Stimulated activated CD8-positive, alpha-beta memory T cell treated with anti-CD3 and anti-CD28 coated beads, Interleukin-15, amount 100 ng/mL, for 48 hours (primary cell): ENCODE measurements around the gene SCAMP2.
"Not testable (repeated sequence)": the region's sequence is repeated elsewhere in the genome, so short reads cannot be mapped to it uniquely, and the experiment has no call there.

ENCODE experiments used
- DNase-seq, 2 donors: peaks; one replicate each; pipeline ENCODE4 v3.0.0-alpha.2; 2020; ENCODE audit warnings: low read depth in 2 of 2

Gene SCAMP2

GRCh38 chr15:74890665-74890960 is 17.4 kb upstream of the SCAMP2 start:
- DNase-seq: no peak

DNA sequence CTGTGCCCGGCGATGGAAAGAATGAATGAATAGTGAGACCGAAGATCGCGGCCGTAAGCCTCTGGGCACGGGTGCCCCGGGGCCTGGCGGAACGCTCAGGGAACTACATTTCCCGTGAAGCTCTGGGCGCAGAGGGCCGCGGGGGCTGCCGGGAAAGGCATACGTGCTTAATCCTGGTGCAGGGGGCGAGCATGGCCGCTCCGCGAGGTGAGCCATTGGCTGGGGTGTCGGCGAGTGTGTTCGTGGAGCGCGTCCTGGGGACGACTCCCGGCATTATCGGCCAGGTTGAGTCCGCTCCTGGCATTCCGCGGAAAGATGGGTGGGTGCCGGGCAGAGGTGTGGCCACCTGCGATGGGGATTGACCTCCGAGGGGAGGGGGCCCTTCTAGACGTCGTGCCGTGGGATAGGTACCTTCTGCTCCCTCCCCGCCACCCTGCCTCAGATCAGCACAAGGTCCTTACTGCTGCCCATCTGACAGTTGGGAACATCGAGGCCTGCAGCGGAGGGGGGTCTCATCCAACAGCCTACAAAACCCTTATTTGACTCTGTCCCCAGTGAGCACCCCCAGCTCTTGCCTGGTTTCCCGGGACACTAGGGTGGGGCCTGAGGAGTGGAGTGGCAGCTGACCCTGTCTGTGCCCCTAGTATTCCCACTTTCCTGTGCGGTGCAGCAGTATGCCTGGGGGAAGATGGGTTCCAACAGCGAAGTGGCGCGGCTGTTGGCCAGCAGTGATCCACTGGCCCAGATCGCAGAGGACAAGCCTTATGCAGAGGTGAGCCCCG is 16.9 kb upstream of the SCAMP2 start, which contains the start of gene MPI:
MPI (plus strand) TSS at position 160 of the 782 bp plus-strand sequence; CDS start at position 192, 32 bp downstream.
- peak; percentile 85 for DNase-seq

- DNase-seq: no peak
Observed at GRCh38 chr15:74889390-74889882, 16.3 kb upstream of the SCAMP2 start.

- DNase-seq: no peak
Observed at GRCh38 chr15:74888716-74889115, 15.6 kb upstream of the SCAMP2 start.

GRCh38 chr15:74887537-74888193 is 14.5 kb upstream of the SCAMP2 start:
- not testable (repeated sequence) for DNase-seq

GRCh38 chr15:74885461-74885860 is 12.3 kb upstream of the SCAMP2 start:
- no peak for DNase-seq

DNA sequence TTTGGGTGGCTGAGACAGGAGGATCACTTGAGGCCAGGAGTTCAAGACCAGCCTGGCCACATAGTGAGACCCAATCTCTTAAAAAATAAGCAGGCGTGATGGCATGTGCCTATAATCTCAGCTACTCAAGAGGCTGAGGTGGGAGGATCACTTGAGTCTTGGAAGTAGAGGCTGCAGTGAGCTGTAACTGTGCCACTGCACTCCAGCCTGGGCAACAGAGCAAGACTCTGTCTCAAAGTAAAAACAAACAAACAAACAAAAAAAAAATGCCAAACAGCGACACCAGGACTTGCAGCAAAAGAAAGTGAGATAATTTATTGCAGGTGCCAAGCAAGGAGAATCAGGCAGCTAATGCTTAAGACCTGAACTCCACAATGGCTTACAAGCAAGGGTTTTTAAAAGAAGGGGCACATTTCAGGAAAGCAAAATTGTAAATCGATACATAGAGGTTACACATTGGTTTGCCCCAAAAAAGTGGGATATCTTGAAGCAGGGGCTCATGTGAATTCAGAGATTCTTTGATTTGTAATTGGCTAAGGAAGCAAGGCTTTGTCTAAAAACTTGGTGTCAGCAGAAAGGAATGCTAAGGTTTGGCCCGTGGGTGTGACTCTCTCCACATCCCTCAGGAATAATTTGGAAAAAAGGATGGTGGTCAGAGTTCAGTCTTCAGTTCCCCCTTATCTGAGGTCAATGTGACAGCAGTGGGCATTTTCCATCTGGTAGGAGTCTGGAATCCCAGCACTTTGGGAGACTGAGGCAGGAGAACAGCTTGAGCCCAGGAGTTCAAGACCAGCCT is 11.5 kb upstream of the SCAMP2 start:
- DNase-seq: no peak

- DNase-seq: no peak
Observed at GRCh38 chr15:74882528-74882927, 9.4 kb upstream of the SCAMP2 start.

GRCh38 chr15:74878273-74878672 is 5.1 kb upstream of the SCAMP2 start:
- DNase-seq: no peak

DNA sequence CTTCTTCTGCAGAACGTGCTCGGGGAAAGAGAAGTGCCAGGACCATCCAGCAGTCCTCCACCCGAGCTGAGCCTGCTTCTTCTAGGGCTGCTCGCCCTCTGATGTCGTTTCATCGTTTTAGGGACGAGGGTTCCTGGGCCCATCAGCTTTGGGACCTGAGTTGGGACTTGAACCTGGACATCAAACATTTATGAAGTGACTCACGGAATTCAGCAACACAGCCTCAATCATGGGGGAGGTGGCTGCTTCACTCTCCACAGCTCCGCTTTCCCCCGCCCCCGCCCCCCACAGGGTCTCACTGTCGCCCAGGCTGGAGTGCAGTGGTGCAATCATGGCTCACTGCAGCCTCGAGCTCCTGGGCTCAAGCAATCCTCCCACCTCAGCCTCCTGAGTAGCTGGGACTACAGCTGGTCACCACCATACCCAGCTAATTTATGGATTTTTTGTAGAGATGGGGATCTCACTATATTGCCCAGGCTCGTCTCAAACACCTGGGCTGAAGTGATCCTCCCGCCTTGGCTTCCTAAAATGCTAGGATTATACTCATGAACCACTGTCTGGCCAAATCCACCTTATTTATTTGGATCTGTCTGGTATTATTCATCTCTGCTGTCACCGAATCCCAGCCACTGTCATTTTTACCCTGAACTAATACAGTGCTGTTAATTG is 725 bp upstream of the SCAMP2 start:
- no peak for DNase-seq

DNA sequence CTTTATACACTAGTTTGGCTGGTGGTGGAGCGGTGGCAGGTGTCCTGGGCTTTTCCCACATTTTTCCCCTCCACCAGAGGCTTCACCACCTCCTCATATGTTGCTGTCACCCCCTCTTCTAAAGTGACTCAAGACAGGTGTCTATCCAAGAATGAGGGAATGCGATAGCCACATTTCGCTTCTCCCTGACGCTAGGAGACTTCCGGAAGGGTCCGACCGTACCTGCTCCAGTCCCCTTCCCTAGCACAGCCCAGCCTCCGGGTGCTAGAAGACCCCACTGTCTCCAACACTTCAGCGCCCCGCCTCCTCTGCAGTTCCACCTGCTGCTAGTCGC is 496 bp downstream of the SCAMP2 start:
- DNase-seq: no peak

- DNase-seq: no peak
Observed at GRCh38 chr15:74870436-74871215, 2.5 kb downstream of the SCAMP2 start.

GRCh38 chr15:74869726-74870407 is 3.3 kb downstream of the SCAMP2 start:
- DNase-seq: no peak

GRCh38 chr15:74869372-74869725 is 3.8 kb downstream of the SCAMP2 start:
- no peak for DNase-seq

DNA sequence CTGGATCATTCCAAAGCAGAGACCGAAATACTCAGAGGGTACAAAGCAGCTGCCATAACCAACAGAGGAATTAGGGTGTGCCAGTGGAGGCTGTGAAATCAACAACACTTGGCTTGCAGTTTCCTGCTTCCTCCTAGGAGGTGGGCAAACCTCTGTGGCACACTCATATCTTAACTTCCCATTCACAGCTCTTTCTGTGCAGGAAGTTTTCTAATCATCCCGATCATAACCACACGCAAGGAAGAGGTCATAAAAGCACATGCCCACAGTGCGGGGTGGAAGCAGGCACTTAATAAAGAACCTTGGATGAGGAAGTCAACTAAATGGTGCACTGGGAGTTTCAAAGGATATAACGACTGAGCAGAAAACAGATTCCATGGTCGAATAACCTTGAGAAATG is 5.1 kb downstream of the SCAMP2 start:
- DNase-seq: no peak

- DNase-seq: no peak
Observed at GRCh38 chr15:74867466-74868038, 5.6 kb downstream of the SCAMP2 start.

GRCh38 chr15:74866090-74866489 is 7.1 kb downstream of the SCAMP2 start:
- DNase-seq: no peak

DNA sequence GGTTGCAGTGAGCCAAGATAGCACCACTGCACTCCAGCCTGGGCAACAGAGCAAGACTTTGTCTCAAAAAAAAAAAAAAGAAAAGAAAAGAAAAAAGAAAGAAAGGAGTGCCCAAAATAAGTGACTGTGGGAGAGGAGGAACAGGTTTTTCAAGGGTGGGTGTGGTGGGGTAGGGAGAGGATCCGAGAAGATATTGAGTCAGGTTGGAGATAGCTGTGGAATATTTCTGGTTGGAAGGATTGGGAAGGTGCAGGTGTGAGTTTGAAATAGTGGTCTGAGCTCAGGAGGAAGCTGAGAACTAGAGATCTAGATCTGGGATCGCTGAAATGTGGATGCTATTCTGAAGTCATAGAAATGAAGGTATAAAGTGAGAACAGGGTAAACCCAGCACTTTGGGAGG is 7.8 kb downstream of the SCAMP2 start:
- no peak for DNase-seq

- no peak for DNase-seq
Observed at GRCh38 chr15:74864296-74864695, 8.9 kb downstream of the SCAMP2 start.

- DNase-seq: no peak
Observed at GRCh38 chr15:74863239-74864056, 9.7 kb downstream of the SCAMP2 start.
